ENCODE results near the gene ARR3.
"Not testable (repeated sequence)": the region's sequence is repeated elsewhere in the genome, so short reads cannot be mapped to it uniquely, and the experiment has no call there.

ARR3 gene

DNA sequence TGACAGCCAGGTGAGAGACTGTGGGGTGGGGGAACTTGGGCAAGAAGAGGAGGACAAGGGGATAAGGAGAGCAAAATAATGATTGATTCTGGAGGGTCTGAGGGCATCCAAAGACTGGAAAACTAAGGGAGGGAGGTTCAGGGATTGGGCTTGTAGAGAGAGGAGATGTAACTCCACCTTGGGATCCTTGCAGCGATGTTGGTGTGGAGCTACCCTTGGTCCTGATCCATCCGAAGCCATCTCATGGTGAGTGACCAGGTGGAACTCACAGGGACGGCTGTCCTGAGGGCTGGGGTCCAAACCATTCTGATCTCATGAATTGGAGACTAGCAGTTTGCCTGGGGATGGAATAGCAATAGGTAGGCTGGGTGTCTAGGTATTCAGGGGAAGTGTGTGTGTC lies 12.4 kb downstream of the ARR3 start:
- DNase-seq (ENCODE audit: low spot score): no peak

DNA sequence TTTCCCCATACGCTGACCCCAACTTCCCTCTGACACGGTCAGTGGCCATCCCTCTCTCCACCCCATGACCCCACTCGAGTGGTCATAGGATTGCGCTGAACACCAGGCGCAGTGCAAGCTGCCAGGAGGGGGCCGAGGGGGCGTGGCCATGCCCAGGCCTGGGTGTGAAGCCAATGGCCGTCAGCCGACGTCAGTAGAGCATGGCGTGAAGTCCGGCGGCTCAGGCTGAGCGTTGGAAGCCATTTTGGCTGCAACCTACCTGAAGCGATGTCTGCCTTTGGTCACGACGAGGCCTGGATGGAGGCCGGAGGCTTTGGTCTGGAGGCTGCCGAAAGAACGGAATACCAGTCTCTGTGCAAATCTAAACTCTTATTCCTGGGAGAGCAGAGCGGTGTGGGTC lies 13.8 kb downstream of the ARR3 start, which contains the start of gene RAB41:
RAB41 (plus strand) TSS at position 222 of the 400 bp plus-strand sequence; CDS start at position 268, 46 bp downstream.
- no peak for DNase-seq (ENCODE audit: low spot score)

GRCh38 chrX:70289168-70289792 lies 21.1 kb downstream of the ARR3 start:
- peak; percentile 6 for DNase-seq (ENCODE audit: low spot score)

DNA sequence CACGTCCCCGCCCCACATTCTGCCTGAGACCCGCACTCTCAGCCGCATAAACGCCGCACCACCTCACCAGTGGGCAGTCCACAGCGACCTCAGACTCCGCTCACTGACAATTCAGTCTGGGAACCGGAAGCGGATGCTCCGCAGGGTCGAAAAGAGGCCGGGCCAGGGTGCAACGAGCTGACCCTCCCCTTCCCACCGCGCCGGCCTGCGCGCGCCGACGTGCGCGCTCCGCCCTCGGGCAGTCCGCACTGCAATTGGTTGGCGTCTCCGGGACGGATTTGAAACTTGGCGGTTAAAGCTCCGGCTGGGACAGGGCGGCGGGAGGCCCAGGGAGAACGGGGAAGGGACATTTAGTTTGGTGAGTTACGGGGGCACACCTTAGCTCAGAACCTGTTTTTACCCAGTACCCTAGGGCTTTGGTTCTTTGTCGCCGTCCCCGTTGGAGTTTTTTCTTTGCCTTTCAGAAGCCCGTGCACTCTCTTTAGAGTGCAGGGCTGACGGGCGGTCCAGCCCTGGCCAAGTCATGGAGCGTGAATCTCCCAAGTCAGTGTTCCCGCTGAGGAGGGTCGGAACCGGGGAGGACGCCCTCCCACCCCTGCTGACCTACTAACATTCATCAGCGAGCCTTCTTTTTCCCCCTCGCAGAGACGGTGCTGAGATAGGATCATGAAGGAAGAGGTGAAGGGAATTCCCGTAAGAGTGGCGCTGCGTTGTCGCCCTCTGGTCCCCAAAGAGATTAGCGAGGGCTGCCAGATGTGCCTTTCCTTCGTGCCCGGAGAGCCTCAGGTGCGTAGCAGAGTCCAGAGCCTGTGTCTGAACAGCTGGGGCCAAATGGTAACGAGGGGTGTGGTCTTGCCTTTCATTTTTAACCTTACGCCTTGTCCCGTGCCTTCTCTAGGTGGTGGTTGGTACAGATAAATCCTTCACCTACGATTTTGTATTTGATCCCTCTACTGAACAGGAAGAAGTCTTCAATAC lies 21.9 kb downstream of the ARR3 start, which contains the start of the genes KIF4A and PDZD11:
KIF4A (plus strand) TSS at position 312 of the 978 bp plus-strand sequence; CDS start at position 667, 355 bp downstream.
PDZD11 (minus strand) TSS at position 135 of the 978 bp plus-strand sequence. CDS start 586 bp downstream, outside the sequence.
- peak; percentile 96 for DNase-seq (ENCODE audit: low spot score)

- peak; percentile 13 for DNase-seq (ENCODE audit: low spot score)
These were observed 24.7 kb downstream of the ARR3 start for GRCh38 chrX:70292788-70293187.

GRCh38 chrX:70293621-70294020 lies 25.5 kb downstream of the ARR3 start:
- DNase-seq (ENCODE audit: low spot score): no peak

DNA sequence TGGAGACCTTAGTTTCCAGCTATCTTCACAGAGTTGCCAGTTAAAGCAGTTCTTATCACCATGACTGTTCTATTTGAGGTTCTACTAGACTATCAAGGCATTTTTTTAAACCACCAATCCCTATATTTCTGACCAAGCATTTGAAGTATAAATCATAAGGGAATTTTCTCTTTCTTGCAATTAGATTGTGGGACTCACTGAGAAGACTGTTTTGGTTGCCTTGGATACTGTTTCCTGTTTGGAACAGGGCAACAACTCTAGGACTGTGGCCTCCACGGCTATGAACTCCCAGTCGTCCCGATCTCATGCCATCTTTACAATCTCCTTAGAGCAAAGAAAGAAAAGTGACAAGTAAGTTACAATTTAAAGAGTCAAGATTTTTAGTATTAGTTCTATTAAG lies 33.6 kb downstream of the ARR3 start:
- DNase-seq (ENCODE audit: low spot score): no peak

DNA sequence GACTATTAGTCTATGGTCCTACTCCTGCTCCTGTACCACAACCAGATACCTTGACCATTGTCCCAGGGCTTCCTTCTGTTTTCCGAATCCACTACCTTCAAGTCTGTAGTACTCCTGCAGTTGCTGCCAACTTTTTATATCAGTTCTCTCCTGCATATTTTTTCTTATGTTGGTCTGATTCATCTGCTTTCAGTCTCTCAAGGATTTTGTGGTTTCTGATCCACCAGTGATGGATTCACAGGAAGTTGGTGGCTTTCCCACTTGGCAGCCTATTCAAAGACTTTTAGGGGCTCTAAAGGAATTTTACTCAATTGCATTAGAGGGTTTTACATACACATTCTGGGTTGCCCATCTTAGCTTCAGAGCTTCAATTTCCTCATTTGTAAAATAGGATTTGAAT lies 45.4 kb downstream of the ARR3 start:
- peak; percentile 14 for DNase-seq (ENCODE audit: low spot score)

GRCh38 chrX:70322784-70323183 lies 54.6 kb downstream of the ARR3 start:
- no peak for DNase-seq (ENCODE audit: low spot score)

GRCh38 chrX:70323628-70324027 lies 55.5 kb downstream of the ARR3 start:
- DNase-seq (ENCODE audit: low spot score): not testable (repeated sequence)

DNA sequence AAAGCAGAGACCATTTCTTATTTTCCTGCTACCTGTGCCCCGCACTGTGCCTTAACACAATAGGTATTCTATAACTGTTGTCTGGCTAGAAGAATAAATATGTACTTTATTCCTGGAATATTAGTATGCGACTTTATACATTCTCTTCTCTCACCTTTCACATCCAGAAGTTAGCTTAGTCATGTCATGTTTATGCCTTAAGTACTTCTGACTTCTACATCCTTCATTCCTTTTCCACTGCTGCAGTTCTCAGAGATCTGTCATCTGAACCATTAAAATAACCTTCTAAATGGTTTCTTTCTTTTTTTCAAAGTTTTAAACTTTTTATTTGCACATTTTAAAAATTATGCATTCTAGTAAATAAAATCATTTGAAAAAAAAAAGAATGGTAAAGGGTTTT lies 56.2 kb downstream of the ARR3 start:
- no peak for DNase-seq (ENCODE audit: low spot score)

GRCh38 chrX:70331161-70331560 lies 63.0 kb downstream of the ARR3 start:
- DNase-seq (ENCODE audit: low spot score): no peak
